Right forelimb (tissue), 1 donor: Measurements from ENCODE around the gene PATL1.
"Not testable (repeated sequence)": the region's sequence is repeated elsewhere in the genome, so short reads cannot be mapped to it uniquely, and the experiment has no call there.

Source experiments
- DNase-seq: peaks from one replicate; pipeline ENCODE4 v3.0.0-alpha.2; 2018

PATL1 gene

DNA sequence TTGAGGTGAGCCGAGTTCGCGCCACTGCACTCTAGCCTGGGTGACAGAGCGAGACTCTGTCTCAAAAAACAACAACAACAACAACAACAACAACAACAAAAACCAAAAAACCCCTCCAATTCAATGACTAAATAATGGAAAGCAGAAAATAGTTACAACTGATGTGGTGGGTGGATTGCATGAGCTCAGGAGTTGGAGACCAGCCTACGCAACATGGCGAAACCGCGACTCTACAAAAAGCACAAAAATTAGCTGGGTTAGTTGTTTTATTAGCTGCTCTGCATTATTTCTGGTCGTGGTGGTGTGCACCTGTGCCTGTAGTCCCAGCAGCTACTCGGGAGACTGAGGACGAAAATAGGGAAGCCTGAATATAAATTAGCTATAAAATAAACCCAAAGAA is 2.6 kb upstream of the PATL1 start:
- no peak for DNase-seq

DNA sequence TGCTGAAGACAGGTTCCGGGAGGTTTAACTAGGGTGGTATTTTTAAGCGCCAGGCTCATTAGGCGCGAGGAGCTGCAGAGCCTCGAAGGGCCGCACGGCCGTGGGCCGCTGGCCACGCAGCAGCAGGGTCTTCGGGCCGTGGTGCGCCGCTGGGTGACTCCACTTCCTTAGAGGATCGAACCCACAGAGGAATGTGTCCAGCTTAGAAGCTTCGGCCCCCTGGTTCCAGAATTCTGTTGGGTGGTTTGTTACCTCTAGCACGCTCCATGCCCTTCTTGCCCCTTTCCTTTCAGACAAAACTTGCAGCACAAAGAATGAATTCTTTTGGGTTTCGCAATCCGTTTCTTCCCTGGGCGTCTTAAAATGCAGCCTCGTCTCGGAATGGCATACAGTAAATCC is 773 bp upstream of the PATL1 start:
- no peak for DNase-seq

DNA sequence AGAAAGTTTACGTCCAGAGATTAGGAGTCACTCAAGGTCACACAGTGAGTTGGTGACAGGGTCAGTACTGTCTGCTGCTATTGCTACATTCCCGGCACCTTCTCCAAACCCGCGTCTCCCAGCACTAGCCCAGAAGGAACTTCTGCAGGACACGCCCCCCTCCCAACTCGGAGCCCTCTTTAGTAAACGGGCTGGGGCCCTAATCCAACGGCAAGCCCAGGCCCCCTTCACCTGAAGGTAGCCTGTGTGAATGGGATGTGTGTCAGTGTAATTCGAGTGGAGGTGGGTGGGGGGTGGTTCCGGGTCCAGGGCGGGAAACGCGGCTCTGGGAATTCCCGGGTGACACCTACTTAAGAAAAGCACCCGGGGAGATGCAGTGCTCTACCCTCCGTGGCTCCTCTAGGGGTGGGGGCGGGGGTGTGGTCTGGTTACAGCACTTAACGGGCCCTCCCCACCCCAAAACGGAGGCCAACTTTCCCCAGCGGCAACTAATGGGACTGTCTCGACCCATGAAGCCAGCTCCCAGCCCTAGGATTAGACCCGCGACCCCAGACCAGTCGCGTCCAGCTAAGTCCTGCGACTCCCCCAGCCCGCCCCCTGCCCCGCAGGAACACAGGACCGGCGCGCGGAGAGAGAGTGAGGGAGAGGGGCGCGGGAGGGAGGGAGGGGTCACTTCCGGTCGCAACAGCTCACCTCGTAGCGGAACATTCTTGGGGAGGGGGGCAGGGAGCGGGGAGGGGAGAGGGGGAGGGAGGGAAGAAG is 468 bp downstream of the PATL1 start:
- peak; percentile 68 for DNase-seq

DNA sequence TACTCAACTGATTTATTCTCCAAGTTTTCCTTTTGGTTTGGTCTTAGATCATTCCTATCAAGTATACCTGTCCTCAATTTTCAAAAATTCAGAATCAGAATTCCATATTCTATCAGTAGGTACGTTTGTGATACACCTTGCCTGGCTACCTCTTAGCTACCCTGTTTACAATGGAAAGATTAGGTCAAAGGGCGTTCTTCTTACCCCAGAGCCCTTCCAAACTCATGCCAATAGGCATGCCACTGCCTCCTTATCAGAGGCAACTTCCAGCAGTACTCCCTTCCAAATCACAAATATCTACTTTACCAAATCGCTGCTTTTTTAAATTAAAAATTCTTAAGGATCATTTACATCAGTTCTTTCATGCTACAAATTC is 1.0 kb downstream of the PATL1 start:
- no peak for DNase-seq

DNA sequence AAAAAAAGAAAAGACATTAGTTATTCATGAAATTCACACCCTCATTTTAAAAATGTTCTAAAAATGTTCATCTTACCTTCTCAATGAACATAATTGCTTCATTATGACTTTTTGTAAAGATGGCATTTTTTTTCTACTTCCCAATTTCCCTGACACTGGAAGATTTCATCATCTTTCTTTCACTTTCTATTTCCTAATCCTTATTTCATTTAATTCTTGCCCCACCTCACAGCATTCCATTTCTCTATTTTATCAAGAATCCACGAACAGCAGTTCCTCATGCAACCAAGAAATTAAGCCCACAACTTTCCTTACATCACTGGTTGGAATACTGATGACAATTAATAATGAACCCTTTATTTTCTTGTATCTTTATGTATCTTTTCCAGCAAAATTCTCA is 1.9 kb downstream of the PATL1 start:
- DNase-seq = no peak

DNA sequence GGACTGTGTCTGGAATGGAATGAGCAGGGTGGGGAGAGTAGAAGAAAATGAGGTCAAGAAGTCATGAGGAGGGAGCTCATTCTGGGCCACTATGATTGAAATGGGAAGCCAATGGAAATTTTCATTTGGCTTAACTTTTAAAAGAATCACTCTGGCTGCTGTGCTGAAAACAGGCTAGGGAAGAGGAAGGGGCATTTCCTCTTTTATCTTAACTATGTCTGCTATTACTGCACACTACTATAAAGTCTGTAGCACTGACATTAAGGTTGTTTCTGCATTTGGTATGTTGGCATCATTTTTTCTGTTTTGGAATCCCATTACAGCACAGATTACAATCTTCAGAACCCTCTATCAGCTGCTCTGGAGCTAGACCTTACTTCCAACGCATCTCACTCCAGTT is 8.2 kb downstream of the PATL1 start:
- DNase-seq = no peak

DNA sequence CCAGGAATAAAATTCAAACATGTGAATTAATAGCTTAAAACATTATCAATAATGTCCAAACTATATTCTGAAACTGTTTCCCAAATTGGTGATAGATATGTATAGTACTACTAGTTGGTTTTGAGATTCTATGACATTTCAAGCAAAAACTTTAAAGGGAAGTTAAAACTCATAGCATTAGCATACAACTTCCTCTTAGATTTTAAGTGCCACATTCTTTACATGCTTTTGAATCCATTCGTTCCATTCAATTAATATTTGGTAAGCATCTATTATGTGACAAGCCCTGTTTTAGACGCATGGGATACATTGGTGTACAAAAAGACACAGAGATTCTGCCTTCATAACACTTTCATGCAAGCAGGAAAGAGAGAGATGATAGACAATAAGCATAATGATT is 8.9 kb downstream of the PATL1 start:
- DNase-seq = no peak

DNA sequence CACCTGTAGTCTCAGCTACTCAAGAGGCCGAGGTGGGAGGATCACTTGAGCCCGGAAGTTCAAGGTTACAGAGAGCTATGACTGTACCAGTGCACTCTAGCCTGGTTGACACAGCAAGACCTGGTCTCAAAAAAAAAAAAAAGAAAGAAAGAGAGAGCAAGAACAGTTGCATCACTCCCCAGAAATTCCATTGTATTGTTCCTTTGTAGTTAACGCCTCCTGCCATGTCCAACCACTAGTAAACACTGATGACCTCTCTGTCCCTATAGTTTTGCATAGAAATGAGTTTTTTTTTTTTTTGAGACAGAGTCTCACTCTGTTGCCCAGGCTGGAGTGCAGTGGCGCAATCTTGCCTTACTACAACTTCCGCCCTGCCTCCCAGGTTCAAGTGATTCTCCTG is 10.8 kb downstream of the PATL1 start:
- DNase-seq = no peak

DNA sequence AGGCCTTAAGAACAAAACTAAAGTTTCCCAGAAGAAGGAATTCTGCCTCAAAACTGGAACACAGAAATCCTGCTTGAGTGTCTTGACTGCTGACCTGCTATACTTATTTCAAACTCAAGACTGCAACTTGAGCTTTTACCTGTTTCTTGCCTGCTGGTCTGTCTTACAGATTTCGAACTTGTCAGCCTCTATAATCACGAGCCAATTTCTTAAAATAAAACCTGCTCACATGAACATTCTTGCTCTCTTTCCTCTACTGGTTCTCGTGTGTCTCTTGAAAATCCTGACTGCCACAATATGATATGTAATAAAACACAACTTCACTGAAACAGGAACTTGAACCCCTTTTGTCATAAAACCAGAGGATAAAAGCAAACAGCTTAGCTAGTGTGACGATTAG is 13.9 kb downstream of the PATL1 start:
- DNase-seq = no peak

DNA sequence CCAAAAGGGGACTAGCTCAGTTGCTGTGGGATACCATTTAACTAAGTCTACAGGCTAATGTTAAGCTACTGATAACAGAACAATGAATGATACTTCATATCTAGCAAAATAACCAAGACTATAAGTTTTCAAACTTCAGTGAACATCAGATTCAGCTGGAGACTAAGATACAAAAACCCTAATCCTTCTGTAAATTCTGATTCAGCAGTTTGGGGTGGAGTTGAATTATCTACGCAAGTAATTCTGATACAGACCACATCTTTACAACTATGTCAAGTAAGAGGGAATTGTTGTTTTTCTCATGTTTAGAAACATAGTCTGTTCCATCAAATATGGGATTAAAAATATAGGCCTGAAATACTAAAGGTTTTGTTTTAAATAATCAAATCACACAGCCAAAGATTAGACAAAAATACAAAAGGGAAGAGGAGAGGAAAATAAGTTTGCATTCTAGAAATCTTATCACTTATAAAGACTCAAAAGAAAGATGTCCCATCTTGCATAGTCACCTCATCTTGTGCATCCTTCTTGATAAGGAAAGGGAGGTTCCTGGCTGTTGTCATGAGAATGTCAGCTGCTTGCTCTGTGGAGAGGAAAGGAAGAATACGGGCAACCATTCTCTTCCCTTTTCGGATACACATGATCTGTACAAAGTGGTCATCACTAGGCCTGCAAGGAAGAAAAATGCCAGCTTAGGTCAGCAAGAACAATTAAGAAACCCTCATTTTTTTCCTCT is 21.4 kb downstream of the PATL1 start:
- no peak for DNase-seq

DNA sequence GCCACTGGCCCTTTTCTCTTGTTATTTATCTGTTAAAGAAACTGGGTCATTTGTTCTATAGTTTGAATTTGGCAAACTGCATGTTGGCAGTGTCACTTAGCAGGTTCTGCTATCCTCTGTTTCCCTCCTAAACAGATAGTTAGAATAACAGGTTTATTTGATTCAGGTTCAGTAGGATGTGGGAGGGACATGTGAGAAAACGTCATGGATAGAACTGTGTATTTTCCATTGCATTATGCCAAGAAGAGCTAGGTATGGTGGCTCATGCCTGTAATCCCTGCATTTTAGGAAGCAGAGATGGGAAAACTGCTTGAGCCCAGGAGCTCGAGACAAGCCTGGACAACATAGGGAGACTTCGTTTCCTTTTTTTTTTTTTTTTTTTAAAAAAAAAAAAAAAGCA is 24.3 kb downstream of the PATL1 start:
- no peak for DNase-seq

DNA sequence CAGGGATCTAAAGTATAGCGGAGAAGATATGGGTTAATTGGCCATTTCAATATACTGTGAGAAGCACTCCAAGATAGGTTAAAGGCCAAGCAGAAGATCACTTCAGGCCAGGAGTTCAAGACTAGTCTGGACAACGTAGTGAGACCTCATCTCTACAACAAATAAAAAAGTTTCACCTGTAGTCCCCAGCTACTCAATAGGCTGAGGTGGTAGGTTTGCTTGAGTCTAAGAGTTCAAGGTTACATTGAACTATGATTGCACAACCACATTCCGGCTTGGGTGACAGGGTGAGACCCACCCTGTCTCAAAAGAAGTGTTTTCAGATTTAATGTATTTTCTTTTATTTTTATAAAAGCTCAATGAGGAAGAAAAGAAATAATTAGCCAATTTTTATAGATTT is 25.4 kb downstream of the PATL1 start:
- DNase-seq = no peak

DNA sequence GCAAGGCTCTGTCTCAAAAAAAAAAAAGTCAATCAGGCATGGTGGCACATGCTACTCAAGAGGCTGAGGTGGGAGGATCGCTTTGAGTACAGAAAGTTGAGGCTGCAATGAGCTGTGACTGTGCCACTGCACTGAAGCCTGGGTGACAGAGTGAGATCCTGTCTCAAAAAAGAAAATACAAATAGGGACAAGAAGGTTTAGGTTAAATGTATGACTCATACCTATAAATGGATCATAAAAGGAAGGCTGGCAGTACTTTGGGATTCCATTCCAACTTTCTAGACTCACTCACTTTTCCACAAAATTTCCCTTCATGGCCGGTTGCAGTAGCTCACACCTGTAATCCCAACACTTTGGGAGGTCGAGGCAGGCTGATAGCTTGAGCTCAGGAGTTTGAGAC is 27.7 kb downstream of the PATL1 start:
- DNase-seq = no peak

DNA sequence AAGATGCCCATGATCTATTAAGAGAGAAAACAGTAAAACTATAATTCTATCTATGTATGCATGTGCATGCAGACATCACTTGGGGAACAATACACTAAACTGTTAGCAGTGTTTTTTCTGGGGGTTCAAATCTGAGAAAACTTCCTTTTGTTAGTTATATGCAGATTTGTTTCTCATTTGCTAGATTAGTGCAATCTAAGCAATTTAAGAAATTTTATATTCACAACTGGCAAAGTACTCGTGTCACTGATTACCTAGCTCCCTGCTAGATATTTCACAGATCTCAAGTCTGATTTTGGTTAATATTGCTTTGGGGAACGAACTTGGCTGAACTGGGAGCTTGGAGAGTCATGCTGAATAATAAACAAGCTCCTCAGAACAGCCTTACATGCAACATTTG is 38.3 kb downstream of the PATL1 start:
- DNase-seq = no peak

DNA sequence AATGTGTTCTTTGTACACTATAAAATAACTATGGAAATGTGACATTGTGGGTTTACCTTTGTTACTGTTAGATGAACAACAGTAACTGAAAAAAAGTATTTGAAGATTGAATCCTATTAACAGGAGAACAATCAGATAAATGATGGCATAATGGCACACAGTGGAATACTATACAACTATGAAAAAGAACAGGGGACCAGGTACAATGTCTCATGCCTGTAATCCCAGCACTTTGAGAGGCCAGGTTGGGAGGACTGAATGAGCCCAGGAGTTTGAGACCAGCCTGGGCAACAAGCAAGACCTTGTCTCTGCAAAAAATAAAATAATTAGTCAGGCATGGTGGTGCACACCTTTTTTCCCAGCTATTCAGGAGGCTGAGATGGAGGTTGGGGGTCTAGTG is 38.8 kb downstream of the PATL1 start:
- DNase-seq = no peak

DNA sequence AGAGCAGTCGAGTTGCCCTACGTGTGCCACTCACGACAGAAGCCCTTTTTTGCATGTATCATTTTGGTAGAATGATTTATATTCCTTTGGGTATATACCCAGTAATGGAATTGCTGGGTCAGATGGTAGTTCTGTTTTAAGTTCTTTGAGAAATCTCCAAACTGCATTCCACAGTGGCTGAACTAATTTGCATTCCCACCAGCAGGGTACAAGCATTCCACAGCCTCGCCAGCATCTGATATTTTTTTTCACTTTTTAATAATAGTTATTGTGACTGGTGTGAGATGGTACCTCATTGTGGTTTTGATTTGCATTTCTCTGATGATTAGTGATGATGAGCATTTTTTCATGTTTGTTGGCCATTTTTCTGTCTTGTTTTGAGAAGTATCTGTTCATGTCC is 41.9 kb downstream of the PATL1 start:
- not testable (repeated sequence) for DNase-seq

DNA sequence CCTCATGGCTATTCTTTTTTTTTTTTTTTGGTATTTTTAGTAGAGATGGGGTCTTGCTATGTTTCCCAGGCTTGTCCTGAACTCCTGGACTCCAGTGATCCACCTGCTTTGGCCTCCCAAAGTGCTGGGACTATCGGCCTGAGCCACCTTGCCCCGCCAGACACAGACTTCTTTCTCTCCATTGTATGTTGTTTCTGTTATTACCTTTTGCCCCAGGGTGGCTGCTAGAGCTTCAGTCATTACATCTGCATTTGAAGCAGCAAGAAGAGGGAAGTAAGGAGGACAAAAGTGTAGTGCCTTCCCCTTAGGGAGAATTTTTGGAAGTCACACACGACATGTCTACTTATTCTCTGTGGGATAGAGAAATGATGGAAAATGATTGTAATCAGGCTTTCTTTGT is 43.1 kb downstream of the PATL1 start:
- no peak for DNase-seq

DNA sequence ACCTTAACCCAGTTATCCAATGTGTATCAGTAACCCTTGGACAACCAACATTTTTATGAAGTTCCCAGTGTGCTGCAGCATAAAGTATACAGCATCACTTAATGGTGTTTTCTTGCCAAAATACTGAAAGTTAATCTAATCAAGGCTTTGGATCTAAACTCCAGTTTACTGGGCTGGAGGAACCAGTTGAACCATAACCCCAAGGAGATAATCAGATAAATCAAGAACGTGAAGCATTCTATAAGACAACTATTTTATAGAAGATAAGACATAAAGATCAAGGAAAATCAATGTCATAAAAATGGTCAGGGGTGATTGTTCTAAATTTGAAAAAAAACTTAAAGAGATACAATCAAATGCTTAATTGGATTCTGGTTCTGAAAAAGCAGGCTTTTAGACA is 51.0 kb downstream of the PATL1 start:
- DNase-seq = no peak

DNA sequence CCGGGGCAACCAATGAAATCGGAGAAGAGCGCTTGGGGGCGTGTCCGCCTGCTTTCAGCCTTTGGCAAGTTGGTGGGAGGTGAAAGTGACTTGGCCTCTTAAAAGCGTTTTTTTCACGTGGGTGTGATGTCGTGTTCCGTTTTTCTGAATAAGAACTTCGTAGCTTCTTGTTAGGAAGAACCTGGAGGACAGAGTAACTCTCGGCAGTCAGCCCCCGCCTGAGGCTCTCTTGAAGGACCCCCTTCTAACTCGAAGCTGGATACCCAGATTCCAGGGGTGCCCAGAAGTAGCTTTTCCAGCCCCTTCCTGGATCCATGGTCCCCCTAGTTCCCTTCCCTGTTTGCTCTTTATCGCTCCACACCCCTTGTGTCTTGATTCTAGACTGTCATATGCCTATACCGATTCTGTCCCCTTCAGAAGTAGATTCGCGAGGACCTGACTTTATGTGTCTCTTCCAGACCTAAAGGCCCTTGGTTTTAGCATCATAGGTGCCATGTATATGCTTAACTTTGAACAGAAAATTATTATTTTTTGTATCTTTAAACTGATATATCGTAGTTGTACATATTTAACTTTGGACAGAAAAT is 52.3 kb downstream of the PATL1 start:
- no peak for DNase-seq

DNA sequence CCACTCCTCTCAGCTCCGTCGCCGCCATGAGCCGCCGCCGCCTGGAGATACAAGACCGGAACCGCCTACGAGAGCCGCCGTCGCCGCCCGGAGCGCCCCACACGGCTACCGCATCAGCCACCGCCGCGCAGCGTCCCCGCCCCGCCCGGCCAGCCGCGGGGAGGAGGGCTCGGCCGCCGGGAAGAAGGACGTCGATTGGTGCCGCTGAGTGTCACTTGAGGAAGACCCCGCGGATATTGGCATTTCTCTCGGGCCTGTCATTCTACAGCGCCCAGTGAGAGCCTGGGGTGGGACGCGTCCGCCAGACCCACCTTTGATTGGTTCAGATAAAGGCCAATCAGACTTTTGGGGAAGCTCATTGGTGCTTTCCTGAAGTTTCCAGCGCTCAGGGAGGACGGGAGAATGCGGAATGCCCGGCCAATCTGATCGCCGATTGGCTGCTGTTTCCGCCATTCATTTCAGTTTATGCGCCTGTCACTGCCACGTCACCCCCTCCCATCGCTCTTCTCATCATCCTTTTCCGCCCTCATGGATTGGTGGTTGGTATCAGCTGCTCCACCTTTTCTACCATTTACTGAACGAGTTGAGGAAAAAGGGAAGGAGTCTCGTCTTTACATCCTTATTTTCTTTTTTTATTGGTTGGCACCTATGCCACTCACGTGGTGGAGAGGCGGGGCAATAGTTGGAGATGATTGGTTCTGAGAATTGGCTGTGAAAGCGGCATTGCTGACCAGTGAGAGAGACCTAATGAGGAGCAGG is 53.0 kb downstream of the PATL1 start, which contains the start of gene OSBP:
OSBP (minus strand) TSS at position 138 of the 759 bp plus-strand sequence; CDS start at position 28, 110 bp downstream.
- peak; percentile 99 for DNase-seq

DNA sequence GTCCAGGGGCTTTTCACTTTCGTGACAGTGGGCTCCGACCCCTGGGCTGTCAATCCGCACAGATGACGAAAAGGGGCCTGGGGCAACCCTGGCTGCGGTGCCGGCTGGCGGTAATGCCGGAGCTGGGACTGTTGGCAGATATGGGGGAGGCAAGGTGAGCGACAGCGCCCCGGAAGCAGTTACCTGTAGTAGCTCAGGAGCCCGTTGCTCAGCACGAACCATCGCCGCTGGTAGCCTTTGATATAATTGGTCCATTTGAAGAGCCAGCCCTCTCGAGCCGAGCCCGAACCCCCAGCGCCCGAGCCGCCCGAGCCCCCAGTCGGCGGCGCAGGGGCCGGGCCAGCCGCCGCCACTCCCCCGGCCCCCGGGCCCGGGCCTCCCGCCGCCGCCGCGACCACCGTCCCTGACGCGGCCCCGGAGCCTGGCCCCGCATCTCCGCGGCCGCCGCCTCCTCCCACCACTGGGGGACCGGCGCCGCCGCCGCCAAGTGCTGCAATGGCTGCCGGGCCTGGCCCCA is 53.7 kb downstream of the PATL1 start:
- DNase-seq = no peak

DNA sequence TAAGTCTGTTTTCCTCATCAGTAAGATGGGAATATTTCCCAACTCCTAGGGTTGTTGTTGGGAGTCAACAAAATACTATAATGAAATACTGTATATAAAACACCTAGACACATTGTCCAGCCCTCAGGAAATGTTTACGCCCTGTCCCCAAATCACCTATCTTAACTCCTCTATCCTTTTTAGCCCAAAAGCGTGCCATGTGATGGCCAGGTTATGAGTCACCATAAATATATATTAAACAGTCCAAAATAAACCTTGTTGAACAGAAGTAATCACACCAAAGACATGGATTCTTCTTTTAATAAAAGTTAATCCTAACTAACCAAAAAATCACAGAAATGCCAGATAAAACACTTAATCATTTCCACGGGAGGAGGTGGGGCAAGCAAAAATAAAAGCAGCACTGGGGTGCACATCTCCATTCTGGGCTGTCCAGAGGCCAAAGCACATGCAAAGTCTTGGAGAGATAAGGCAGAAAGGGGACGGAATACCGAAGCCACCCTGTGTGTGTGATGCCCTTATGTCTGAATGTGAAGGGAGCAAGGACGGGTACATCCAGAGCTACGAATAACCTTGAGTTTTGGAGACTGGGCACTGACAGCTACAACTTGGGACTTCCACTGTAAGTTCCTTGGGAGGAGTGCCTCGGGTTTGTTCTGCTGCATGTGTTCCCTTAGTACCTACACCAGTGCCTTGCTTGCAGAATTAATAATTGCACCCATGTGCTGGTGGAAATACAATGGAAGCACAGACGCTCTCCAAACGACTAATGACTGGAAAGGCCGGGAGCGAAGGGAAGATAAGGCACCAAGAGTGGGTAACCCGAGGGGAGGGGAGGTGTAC is 54.3 kb downstream of the PATL1 start:
- no peak for DNase-seq
